ENCODE results near the gene KRTAP10-12. TPM values are rescaled to one million over a fixed set of nuclear protein-coding genes. Genes with fewer than 3 reads are reported as not detected.

Gene KRTAP10-12
- total RNA-seq, 2 donors from 2014 or later: not detected

- DNase-seq (ENCODE audit: low spot score): no peak
- Mint-ChIP-seq H3K4me1 (ENCODE audit: low read depth in 2 of 2) (peaks cover 0 to 4% of the 10 kb centered on the region in 2 donors), H3K27me3 (peaks cover 44 to 75% of the 10 kb centered on the region in 2 donors), H3K9me3 (no peaks in the 10 kb centered on the region), H3K27ac (no peak overlapping the region), H3K4me3 (no peak overlapping the region), H3K36me3 (no peaks in the 10 kb centered on the region)
- no peak for ATAC-seq
Measured at GRCh38 chr21:44716984-44717383, 20.0 kb downstream of the KRTAP10-12 start.

DNA sequence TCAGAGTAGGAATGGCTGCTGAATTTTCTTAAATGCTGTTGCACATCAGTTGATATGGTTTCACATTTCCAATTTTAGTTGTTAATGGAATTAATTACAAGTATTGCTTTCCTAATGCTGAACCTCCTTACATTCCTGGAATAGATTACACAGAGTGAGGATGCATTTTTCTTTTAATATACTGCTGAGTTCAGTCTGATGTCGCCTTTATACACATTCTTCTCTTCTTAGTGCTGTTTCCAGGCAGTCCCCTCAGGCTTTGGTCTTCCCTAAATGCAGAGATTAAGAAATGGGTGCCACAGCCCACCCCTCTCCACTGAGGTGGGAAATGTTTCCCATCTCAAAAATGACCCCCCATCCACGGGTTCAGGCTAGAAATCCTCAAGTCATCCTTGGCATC lies 21.1 kb downstream of the KRTAP10-12 start:
- Mint-ChIP-seq H3K36me3 (no peaks in the 10 kb centered on the region), H3K4me3 (no peak overlapping the region), H3K27me3 (peaks cover 46 to 82% of the 10 kb centered on the region in 2 donors), H3K9me3 (no peaks in the 10 kb centered on the region), H3K4me1 (ENCODE audit: low read depth in 2 of 2) (peaks cover 5 to 9% of the 10 kb centered on the region in 2 donors), H3K27ac (no peak overlapping the region)
- DNase-seq (ENCODE audit: low spot score) (no peak), ATAC-seq (no peak)

DNA sequence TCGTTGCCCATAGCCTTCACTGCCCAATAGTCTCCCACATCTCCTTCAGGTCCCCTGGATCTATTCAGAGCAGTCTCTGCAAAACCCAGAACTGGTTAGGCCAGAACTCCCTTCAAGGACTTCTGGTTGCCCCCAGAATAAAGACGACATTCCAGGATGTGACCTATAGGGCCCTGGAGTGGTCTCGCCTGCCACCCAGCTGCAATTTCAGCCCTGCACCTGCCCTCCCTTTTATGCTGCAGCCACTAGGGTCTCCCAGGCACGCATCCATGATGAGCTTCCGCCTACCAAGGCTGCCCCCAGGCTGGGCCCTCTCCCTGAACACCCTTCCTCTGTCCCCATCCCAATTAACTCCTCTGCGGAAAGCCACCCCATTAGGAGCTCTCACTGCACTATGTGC lies 21.6 kb downstream of the KRTAP10-12 start:
- Mint-ChIP-seq H3K9me3 (no peaks in the 10 kb centered on the region), H3K27me3 (peaks cover 44 to 80% of the 10 kb centered on the region in 2 donors), H3K36me3 (no peaks in the 10 kb centered on the region), H3K27ac (no peak overlapping the region), H3K4me3 (no peak overlapping the region), H3K4me1 (ENCODE audit: low read depth in 2 of 2) (peaks cover 7 to 12% of the 10 kb centered on the region in 2 donors)
- DNase-seq (ENCODE audit: low spot score): peak; percentile 32
- no peak for ATAC-seq

GRCh38 chr21:44720170-44720569 lies 23.2 kb downstream of the KRTAP10-12 start:
- H3K4me3 Mint-ChIP-seq: no peak overlapping the region
- DNase-seq (ENCODE audit: low spot score): peak; percentile 10
- no peaks in the 10 kb centered on the region for H3K36me3 Mint-ChIP-seq
- H3K4me1 Mint-ChIP-seq (ENCODE audit: low read depth in 2 of 2): peaks cover 7 to 9% of the 10 kb centered on the region in 2 donors
- no peak overlapping the region for H3K27ac Mint-ChIP-seq
- no peak for ATAC-seq
- peaks cover 38 to 64% of the 10 kb centered on the region in 2 donors for H3K27me3 Mint-ChIP-seq
- no peaks in the 10 kb centered on the region for H3K9me3 Mint-ChIP-seq

GRCh38 chr21:44722731-44723130 lies 25.8 kb downstream of the KRTAP10-12 start:
- peaks cover 7 to 9% of the 10 kb centered on the region in 2 donors for H3K4me1 Mint-ChIP-seq (ENCODE audit: low read depth in 2 of 2)
- H3K36me3 Mint-ChIP-seq: no peaks in the 10 kb centered on the region
- DNase-seq (ENCODE audit: low spot score): peak; percentile 25
- ATAC-seq: no peak
- H3K27ac Mint-ChIP-seq: no peak overlapping the region
- no peak overlapping the region for H3K4me3 Mint-ChIP-seq
- no peaks in the 10 kb centered on the region for H3K9me3 Mint-ChIP-seq
- H3K27me3 Mint-ChIP-seq: peaks cover 42 to 52% of the 10 kb centered on the region in 2 donors

- peak; percentile 15 to 33 for ATAC-seq
- peak; percentile 57 for DNase-seq (ENCODE audit: low spot score)
- peaks cover 7 to 9% of the 10 kb centered on the region in 2 donors for H3K4me1 Mint-ChIP-seq (ENCODE audit: low read depth in 2 of 2)
- peak overlapping the region; percentile 22 for H3K4me3 Mint-ChIP-seq
- H3K27me3 Mint-ChIP-seq: peaks cover 39 to 45% of the 10 kb centered on the region in 2 donors
- H3K9me3 Mint-ChIP-seq: no peaks in the 10 kb centered on the region
- no peak overlapping the region for H3K27ac Mint-ChIP-seq
- no peaks in the 10 kb centered on the region for H3K36me3 Mint-ChIP-seq
Measured at GRCh38 chr21:44723177-44724131, 26.5 kb downstream of the KRTAP10-12 start.

GRCh38 chr21:44724196-44724595 lies 27.2 kb downstream of the KRTAP10-12 start:
- Mint-ChIP-seq H3K36me3 (no peaks in the 10 kb centered on the region), H3K4me3 (no peak overlapping the region), H3K9me3 (no peaks in the 10 kb centered on the region), H3K27ac (no peak overlapping the region), H3K4me1 (ENCODE audit: low read depth in 2 of 2) (peaks cover 7 to 9% of the 10 kb centered on the region in 2 donors), H3K27me3 (peaks cover 33 to 38% of the 10 kb centered on the region in 2 donors)
- peak in 1 of 2 donors; percentile 9 for ATAC-seq
- DNase-seq (ENCODE audit: low spot score): peak; percentile 41

DNA sequence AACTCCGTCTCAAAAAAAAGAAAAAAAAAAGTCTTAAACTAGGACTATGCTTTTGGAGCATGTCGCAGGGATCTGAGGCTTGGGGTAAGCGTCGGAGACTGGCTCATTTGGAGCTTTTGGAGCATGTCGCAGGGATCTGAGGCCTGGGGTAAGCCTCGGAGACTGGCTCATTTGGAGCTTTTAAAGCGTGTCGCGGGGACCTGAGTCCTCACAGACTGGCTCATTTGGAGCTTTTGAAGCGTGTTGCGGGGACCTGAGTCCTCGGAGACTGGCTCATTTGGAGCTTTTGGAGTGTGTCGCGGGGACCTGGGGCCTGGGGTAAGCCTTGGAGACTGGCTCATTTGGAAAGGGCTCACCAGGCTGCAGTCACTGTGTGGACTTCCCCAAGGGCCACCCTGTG lies 28.0 kb downstream of the KRTAP10-12 start:
- H3K9me3 Mint-ChIP-seq: no peaks in the 10 kb centered on the region
- no peaks in the 10 kb centered on the region for H3K36me3 Mint-ChIP-seq
- peak; percentile 56 for DNase-seq (ENCODE audit: low spot score)
- ATAC-seq: no peak
- no peak overlapping the region for H3K27ac Mint-ChIP-seq
- peaks cover 7 to 9% of the 10 kb centered on the region in 2 donors for H3K4me1 Mint-ChIP-seq (ENCODE audit: low read depth in 2 of 2)
- peaks cover 28 to 30% of the 10 kb centered on the region in 2 donors for H3K27me3 Mint-ChIP-seq
- H3K4me3 Mint-ChIP-seq: no peak overlapping the region

GRCh38 chr21:44726826-44727225 lies 29.9 kb downstream of the KRTAP10-12 start:
- no peaks in the 10 kb centered on the region for H3K9me3 Mint-ChIP-seq
- no peak overlapping the region for H3K4me3 Mint-ChIP-seq
- no peak for ATAC-seq
- H3K36me3 Mint-ChIP-seq: no peaks in the 10 kb centered on the region
- peaks cover 7 to 9% of the 10 kb centered on the region in 2 donors for H3K4me1 Mint-ChIP-seq (ENCODE audit: low read depth in 2 of 2)
- H3K27ac Mint-ChIP-seq: no peak overlapping the region
- H3K27me3 Mint-ChIP-seq: peaks cover 22 to 29% of the 10 kb centered on the region in 2 donors
- DNase-seq (ENCODE audit: low spot score): peak; percentile 40

DNA sequence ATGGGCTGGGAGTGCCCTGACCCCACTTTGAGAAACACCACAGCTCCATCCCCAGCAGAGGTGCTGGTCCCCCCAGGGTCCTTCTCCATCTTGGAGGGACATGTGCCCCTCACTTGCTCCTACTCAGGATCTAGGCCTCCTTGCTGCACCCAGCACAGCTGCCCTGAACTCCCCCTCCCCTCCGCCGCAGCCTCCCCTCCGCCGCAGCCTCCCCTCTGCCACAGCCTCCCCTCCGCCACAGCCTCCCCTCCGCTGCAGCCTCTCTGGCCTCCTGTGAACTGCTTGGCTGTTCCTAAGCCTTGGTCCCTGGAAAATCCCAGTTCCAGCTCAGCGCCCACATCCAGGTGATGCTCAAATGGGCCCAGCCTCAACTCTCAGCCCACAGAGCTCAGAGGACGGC lies 30.3 kb downstream of the KRTAP10-12 start:
- Mint-ChIP-seq H3K9me3 (no peaks in the 10 kb centered on the region), H3K4me1 (ENCODE audit: low read depth in 2 of 2) (peaks cover 7 to 9% of the 10 kb centered on the region in 2 donors), H3K36me3 (no peaks in the 10 kb centered on the region), H3K27ac (no peak overlapping the region), H3K27me3 (peaks cover 22 to 31% of the 10 kb centered on the region in 2 donors), H3K4me3 (no peak overlapping the region)
- peak; percentile 42 for DNase-seq (ENCODE audit: low spot score)
- no peak for ATAC-seq

- Mint-ChIP-seq H3K4me1 (ENCODE audit: low read depth in 2 of 2) (peaks cover 5 to 6% of the 10 kb centered on the region in 2 donors), H3K27ac (no peak overlapping the region), H3K4me3 (no peak overlapping the region), H3K36me3 (no peaks in the 10 kb centered on the region), H3K27me3 (peaks cover 19 to 27% of the 10 kb centered on the region in 2 donors), H3K9me3 (no peaks in the 10 kb centered on the region)
- DNase-seq (ENCODE audit: low spot score) (peak; percentile 58), ATAC-seq (no peak)
Measured at GRCh38 chr21:44727757-44728156, 30.8 kb downstream of the KRTAP10-12 start.

DNA sequence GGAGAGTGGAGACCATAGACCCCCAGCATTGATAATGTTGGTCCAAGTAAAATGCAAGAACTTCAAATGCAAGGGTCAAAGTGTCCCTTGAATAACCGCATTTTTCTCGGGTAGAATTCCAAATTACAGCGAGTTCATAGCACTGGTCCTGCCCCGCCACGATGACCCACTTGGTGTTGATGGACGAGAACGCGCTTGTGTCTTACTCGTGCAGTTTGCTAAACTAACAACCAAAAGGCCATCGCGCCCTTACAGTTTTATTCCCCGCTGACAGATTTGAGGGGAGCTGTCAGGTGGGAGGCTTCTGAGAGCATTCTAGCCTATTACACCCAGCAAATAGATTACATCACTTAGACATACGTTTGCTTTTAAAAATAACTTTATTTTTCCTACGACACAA lies 31.7 kb downstream of the KRTAP10-12 start:
- ATAC-seq (no peak), DNase-seq (ENCODE audit: low spot score) (no peak)
- Mint-ChIP-seq H3K4me1 (ENCODE audit: low read depth in 2 of 2) (no peaks in the 10 kb centered on the region), H3K27me3 (peaks cover 14 to 21% of the 10 kb centered on the region in 2 donors), H3K4me3 (no peak overlapping the region), H3K9me3 (no peaks in the 10 kb centered on the region), H3K27ac (no peak overlapping the region), H3K36me3 (no peaks in the 10 kb centered on the region)

DNA sequence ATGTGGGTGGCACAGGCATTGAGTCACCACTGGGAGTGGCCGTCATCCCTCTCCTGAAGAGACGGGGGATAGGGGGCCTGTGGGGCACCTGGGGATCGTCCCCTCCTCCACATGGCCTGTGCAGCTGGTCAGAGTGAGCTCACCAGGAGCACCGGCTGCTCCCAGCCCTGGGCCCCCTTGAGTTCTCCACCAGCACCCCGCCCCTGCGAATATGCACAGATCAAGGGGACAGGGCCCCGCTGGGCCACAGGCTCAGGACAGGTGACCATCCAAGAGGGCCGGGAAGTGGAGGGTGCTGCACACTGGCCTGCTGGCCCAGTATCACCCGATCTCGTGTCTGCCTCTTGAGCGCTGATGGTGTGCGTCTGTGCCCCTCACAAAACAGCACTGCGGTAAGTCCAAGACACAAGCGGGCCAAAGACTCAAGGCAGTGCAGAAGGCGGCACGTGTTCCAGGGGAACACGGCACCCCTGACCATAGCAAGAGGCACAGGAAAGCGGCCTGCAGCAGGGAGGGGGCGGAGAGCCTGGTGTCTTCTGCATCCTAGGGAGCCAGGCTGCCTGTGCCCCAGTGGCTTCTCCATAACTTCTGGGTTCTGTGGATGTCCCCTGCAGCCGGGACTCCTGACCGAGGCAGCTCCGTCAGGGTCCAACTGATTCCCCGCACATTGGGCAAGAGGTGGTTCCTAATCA lies 32.5 kb downstream of the KRTAP10-12 start:
- peak; percentile 57 for DNase-seq (ENCODE audit: low spot score)
- H3K9me3 Mint-ChIP-seq: no peaks in the 10 kb centered on the region
- peaks cover 14 to 18% of the 10 kb centered on the region in 2 donors for H3K27me3 Mint-ChIP-seq
- H3K4me1 Mint-ChIP-seq (ENCODE audit: low read depth in 2 of 2): no peaks in the 10 kb centered on the region
- H3K4me3 Mint-ChIP-seq: no peak overlapping the region
- H3K27ac Mint-ChIP-seq: no peak overlapping the region
- ATAC-seq: no peak
- no peaks in the 10 kb centered on the region for H3K36me3 Mint-ChIP-seq

GRCh38 chr21:44730028-44730395 lies 33.0 kb downstream of the KRTAP10-12 start:
- DNase-seq (ENCODE audit: low spot score) (peak; percentile 25), ATAC-seq (no peak)
- Mint-ChIP-seq H3K4me3 (no peak overlapping the region), H3K9me3 (no peaks in the 10 kb centered on the region), H3K27ac (no peak overlapping the region), H3K27me3 (peaks cover 14 to 18% of the 10 kb centered on the region in 2 donors), H3K36me3 (no peaks in the 10 kb centered on the region), H3K4me1 (ENCODE audit: low read depth in 2 of 2) (no peaks in the 10 kb centered on the region)
